Measurements from ENCODE around the gene SPG7. TPM values are rescaled to one million over a fixed set of nuclear protein-coding genes. Genes with fewer than 3 reads are reported as not detected.

The SPG7 gene
- total and polyA plus RNA-seq, 2 of the 4 experiments (the other 2 are of a cell fraction), result 94.6 to 96.8 TPM

GRCh38 chr16:89555265-89555664 lies 47.1 kb downstream of the SPG7 start:
- no peak overlapping the region for H3K56ac ChIP-seq (ENCODE audit: extremely low read depth, insufficient read depth, low read length)
- no peaks in the 10 kb centered on the region for H3K27me3 ChIP-seq (ENCODE audit: control insufficient read depth, insufficient read depth, low read length)
- POLR2A ChIA-PET (ENCODE audit: unreplicated experiment), result no interaction called here
- intact Hi-C loops (cut with micrococcal nuclease) (no loop called here), dilution Hi-C loops (cut with HindIII; ENCODE audit: low sequenced_read_pairs, unreplicated experiment) (no loop called here), in situ Hi-C loops (cut with MboI; ENCODE audit: low sequenced_read_pairs) (no loop called here)
- no peak overlapping the region for H2BK20ac ChIP-seq (ENCODE audit: low read depth, low read length)
- peaks cover 3 to 22% of the 10 kb centered on the region in 2 experiments; a peak in 1 of 4 replicates for H3K79me1 ChIP-seq (ENCODE audit: low read depth in 1 of 2, low read length in 2 of 2)
- no peak overlapping the region for H3K4me3 ChIP-seq (ENCODE audit: insufficient read depth, low read depth, low read length)
- no peak overlapping the region for H2AFZ ChIP-seq (replicated peaks; ENCODE audit: low read length, poor library complexity)
- H3K23ac ChIP-seq (ENCODE audit: low read depth, low read length), result no peak overlapping the region
- peaks cover 43% of the 10 kb centered on the region for H3K36me3 ChIP-seq (ENCODE audit: control insufficient read depth, insufficient read depth, low read length)
- no peak overlapping the region for H2AK5ac ChIP-seq (ENCODE audit: low read depth, low read length)
- no peak overlapping the region for H3K27ac ChIP-seq (ENCODE audit: insufficient read depth, low read length)
- no peak overlapping the region for H2BK120ac ChIP-seq (ENCODE audit: low read depth, low read length)
- TF ChIP-seq USF2 (IDR thresholded peaks at IDR 0.05; ENCODE audit: low read depth, low read length) (no peak), MAZ (IDR thresholded peaks at IDR 0.05; ENCODE audit: borderline replicate concordance, low read depth, low read length) (no peak), RFX5 (IDR thresholded peaks at IDR 0.05; ENCODE audit: low read depth, low read length) (no peak), BHLHE40 (IDR thresholded peaks at IDR 0.05; ENCODE audit: low read depth, low read length) (no peak), POLR2A (IDR thresholded peaks at IDR 0.05; ENCODE audit: low read depth, low read length) (no peak), RCOR1 (IDR thresholded peaks at IDR 0.05; ENCODE audit: insufficient replicate concordance, low read length) (no peak), CEBPB (IDR thresholded peaks at IDR 0.05; ENCODE audit: low read depth, low read length) (no peak), CHD1 (IDR thresholded peaks at IDR 0.05; ENCODE audit: low read depth, low read length) (no peak), MXI1 (IDR thresholded peaks at IDR 0.05; ENCODE audit: borderline replicate concordance, low read depth, low read length) (no peak), NFE2L2 (IDR thresholded peaks at IDR 0.05; ENCODE audit: low read depth, low read length) (no peak), RAD21 (IDR thresholded peaks at IDR 0.05; ENCODE audit: low read length) (no peak), FOS (IDR thresholded peaks at IDR 0.05; ENCODE audit: low read depth, low read length) (no peak), SMC3 (IDR thresholded peaks at IDR 0.05; ENCODE audit: low read depth, low read length) (no peak), MAFK (IDR thresholded peaks at IDR 0.05; ENCODE audit: low read depth, low read length) (no peak)
- TF ChIP-seq, protein P1, sequence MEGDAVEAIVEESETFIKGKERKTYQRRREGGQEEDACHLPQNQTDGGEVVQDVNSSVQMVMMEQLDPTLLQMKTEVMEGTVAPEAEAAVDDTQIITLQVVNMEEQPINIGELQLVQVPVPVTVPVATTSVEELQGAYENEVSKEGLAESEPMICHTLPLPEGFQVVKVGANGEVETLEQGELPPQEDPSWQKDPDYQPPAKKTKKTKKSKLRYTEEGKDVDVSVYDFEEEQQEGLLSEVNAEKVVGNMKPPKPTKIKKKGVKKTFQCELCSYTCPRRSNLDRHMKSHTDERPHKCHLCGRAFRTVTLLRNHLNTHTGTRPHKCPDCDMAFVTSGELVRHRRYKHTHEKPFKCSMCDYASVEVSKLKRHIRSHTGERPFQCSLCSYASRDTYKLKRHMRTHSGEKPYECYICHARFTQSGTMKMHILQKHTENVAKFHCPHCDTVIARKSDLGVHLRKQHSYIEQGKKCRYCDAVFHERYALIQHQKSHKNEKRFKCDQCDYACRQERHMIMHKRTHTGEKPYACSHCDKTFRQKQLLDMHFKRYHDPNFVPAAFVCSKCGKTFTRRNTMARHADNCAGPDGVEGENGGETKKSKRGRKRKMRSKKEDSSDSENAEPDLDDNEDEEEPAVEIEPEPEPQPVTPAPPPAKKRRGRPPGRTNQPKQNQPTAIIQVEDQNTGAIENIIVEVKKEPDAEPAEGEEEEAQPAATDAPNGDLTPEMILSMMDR (conservative IDR thresholded peaks at IDR 0.05; ENCODE audit: low read depth, low read length), result no peak
- TF ChIP-seq, protein P2, sequence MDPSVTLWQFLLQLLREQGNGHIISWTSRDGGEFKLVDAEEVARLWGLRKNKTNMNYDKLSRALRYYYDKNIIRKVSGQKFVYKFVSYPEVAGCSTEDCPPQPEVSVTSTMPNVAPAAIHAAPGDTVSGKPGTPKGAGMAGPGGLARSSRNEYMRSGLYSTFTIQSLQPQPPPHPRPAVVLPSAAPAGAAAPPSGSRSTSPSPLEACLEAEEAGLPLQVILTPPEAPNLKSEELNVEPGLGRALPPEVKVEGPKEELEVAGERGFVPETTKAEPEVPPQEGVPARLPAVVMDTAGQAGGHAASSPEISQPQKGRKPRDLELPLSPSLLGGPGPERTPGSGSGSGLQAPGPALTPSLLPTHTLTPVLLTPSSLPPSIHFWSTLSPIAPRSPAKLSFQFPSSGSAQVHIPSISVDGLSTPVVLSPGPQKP (IDR thresholded peaks at IDR 0.05; ENCODE audit: borderline replicate concordance, low read depth, low read length), result no peak
- H3K18ac ChIP-seq (ENCODE audit: low read depth, low read length), result no peak overlapping the region
- H3K4me2 ChIP-seq (ENCODE audit: low read depth, low read length), result no peak overlapping the region
- no peak overlapping the region for H4K91ac ChIP-seq (ENCODE audit: insufficient read depth, low read depth, low read length)
- H4K20me1 ChIP-seq (ENCODE audit: insufficient read depth, low read length), result peaks cover 3% of the 10 kb centered on the region; the same call in 1 of the 2 replicates
- no peaks in the 10 kb centered on the region for H3K9me1 ChIP-seq (ENCODE audit: insufficient read depth, low read length)
- H2BK5ac ChIP-seq (ENCODE audit: low read depth, low read length, poor library complexity, severe bottlenecking), result no peak overlapping the region
- no peak overlapping the region for H4K8ac ChIP-seq (ENCODE audit: low read depth in 2 of 2, low read length in 2 of 2)
- no peak overlapping the region for H3K9ac ChIP-seq (ENCODE audit: low read depth, low read length)
- no peak overlapping the region for H3K14ac ChIP-seq (replicated peaks; ENCODE audit: low read depth, low read length)
- DNase-seq (no peak), ATAC-seq (ENCODE audit: low read depth) (no peak)
- H2BK15ac ChIP-seq (ENCODE audit: low read depth, low read length), result no peak overlapping the region
- 85% methylated on average over 9 of the region's 16 CpGs; no CpG with 5 or more reads in 1 of the 2 experiments for WGBS, 2 experiments (ENCODE audit: extremely low coverage in 2 of 2, insufficient read length in 1 of 2)
- H3K4ac ChIP-seq (ENCODE audit: low read depth, low read length), result no peak overlapping the region
- H3K9me3 ChIP-seq (ENCODE audit: control insufficient read depth, insufficient read depth, low read length), result no peaks in the 10 kb centered on the region
- no peak overlapping the region for H2AK9ac ChIP-seq (replicated peaks; ENCODE audit: low read depth, low read length, poor library complexity)
- H4K5ac ChIP-seq (ENCODE audit: low read depth, low read length), result no peak overlapping the region
- 0 out of 2 replicates have a peak, but pooled peaks cover 1% of the 10 kb centered on the region for H3K4me1 ChIP-seq (ENCODE audit: control insufficient read depth, insufficient read depth, low read length)
- CTCF ChIA-PET, result no interaction called here
- BruUV-seq (replicated peaks), result no TSS peak

All from IMR-90 (cell line).